OCI-LY1 (cell line): ENCODE data around the gene SEMA3D.

Source experiments
- H2AFZ ChIP-seq: fragments of 200-600 bp; sonication (generic), shearing (Covaris generic); 2 replicates; pipeline ENCODE4 v1.6.0; 2014; ENCODE audit warnings: antibody characterized with exemption, mild to moderate bottlenecking, low read length
- H3F3A ChIP-seq: fragments of 200-600 bp; sonication (generic), shearing (Covaris generic); 2 replicates; pipeline ENCODE4 v1.6.0; 2014; ENCODE audit warnings: mild to moderate bottlenecking, antibody characterized with exemption, low read length, moderate library complexity; ENCODE audit not compliant: insufficient read depth
- H3K27ac ChIP-seq: fragments of 200-600 bp; sonication (generic); 2 replicates; pipeline ENCODE4 v1.5.1; 2014; ENCODE audit warnings: low read length, mixed run types, mild to moderate bottlenecking, low read depth; ENCODE audit not compliant: poor library complexity, severe bottlenecking
- H3K27me3 ChIP-seq: fragments of 200-600 bp; sonication (generic); 2 replicates; pipeline ENCODE4 v1.6.0; 2014; ENCODE audit warnings: antibody characterized with exemption, mild to moderate bottlenecking, low read length, moderate library complexity; ENCODE audit not compliant: insufficient read depth
- H3K36me3 ChIP-seq: fragments of 200-600 bp; sonication (generic); 2 replicates; pipeline ENCODE4 v1.6.1; 2014; ENCODE audit warnings: mild to moderate bottlenecking, antibody characterized with exemption, low read length, moderate library complexity, mixed read lengths; ENCODE audit not compliant: insufficient read depth
- H3K4me1 ChIP-seq: fragments of 200-600 bp; sonication (generic); 2 replicates; pipeline ENCODE4 v1.5.1; 2014; ENCODE audit warnings: mild to moderate bottlenecking, low read length, moderate library complexity; ENCODE audit not compliant: insufficient read depth, severe bottlenecking
- H3K4me2 ChIP-seq: fragments of 200-600 bp; sonication (generic), shearing (Covaris generic); 2 replicates; pipeline ENCODE4 v1.6.1; 2014; ENCODE audit warnings: low read length
- H3K4me3 ChIP-seq: fragments of 200-600 bp; sonication (generic); 2 replicates; pipeline ENCODE4 v1.5.1; 2014; ENCODE audit warnings: low read length, low read depth, mild to moderate bottlenecking, mixed read lengths; ENCODE audit not compliant: poor library complexity, severe bottlenecking
- H3K79me2 ChIP-seq: fragments of 200-600 bp; shearing (Covaris generic); 2 replicates; pipeline ENCODE4 v1.6.1; 2016; ENCODE audit warnings: mixed run types, low read length, mixed read lengths; ENCODE audit not compliant: insufficient read depth
- H3K9ac ChIP-seq: fragments of 200-600 bp; sonication (generic), shearing (Covaris generic); 2 replicates; pipeline ENCODE4 v1.6.1; 2014; ENCODE audit warnings: mild to moderate bottlenecking, low read length, mixed read lengths
- H3K9me2 ChIP-seq: fragments of 200-600 bp; sonication (generic), shearing (Covaris generic); 2 replicates; pipeline ENCODE4 v1.6.1; 2014; ENCODE audit warnings: low read depth, mild to moderate bottlenecking, low read length, mixed read lengths
- H3K9me3 ChIP-seq: fragments of 200-600 bp; shearing (Covaris generic); 2 replicates; pipeline ENCODE4 v1.6.1; 2014; ENCODE audit warnings: low read length, mixed read lengths
- H4K20me1 ChIP-seq: fragments of 200-600 bp; sonication (generic), shearing (Covaris generic); 2 replicates; pipeline ENCODE4 v1.6.0; 2016; ENCODE audit warnings: mild to moderate bottlenecking, low read length; ENCODE audit not compliant: insufficient read depth
- CTCF ChIP-seq: fragments of 200-600 bp; sonication (generic), shearing (Covaris generic); IDR thresholded peaks from 2 replicates; pipeline ENCODE4 v1.5.1; 2017; ENCODE audit warnings: mild to moderate bottlenecking, antibody characterized with exemption, low read length, moderate library complexity, mixed read lengths
- EZH2 ChIP-seq: fragments of 200-600 bp; sonication (generic), shearing (Covaris generic); IDR thresholded peaks from 2 replicates; pipeline ENCODE4 v1.8.0; 2017; ENCODE audit warnings: borderline replicate concordance, mixed run types, mild to moderate bottlenecking, antibody characterized with exemption, low read length, moderate library complexity, mixed read lengths

Gene SEMA3D

GRCh38 chr7:84949067-84949466, 237.8 kb downstream of the SEMA3D start:
- no peak overlapping the region for H3K9ac ChIP-seq
- H3K4me2 ChIP-seq, result no peak overlapping the region
- H3K79me2 ChIP-seq, result no peaks in the 10 kb centered on the region
- no peak overlapping the region for H3K27ac ChIP-seq
- no peak overlapping the region for H2AFZ ChIP-seq
- no peaks in the 10 kb centered on the region for H3F3A ChIP-seq
- H3K4me1 ChIP-seq, result no peaks in the 10 kb centered on the region
- TF ChIP-seq CTCF (no peak), EZH2 (no peak)
- H3K4me3 ChIP-seq, result no peak overlapping the region
- H3K9me3 ChIP-seq, result no peaks in the 10 kb centered on the region
- no peaks in the 10 kb centered on the region for H3K36me3 ChIP-seq
- no peaks in the 10 kb centered on the region for H3K9me2 ChIP-seq
- H3K27me3 ChIP-seq, result no peaks in the 10 kb centered on the region
- H4K20me1 ChIP-seq, result no peaks in the 10 kb centered on the region

GRCh38 chr7:84948634-84949033, 238.2 kb downstream of the SEMA3D start:
- Histone ChIP-seq H2AFZ (no peak overlapping the region), H3K36me3 (no peaks in the 10 kb centered on the region), H3K27ac (no peak overlapping the region), H3K9ac (no peak overlapping the region), H3K9me2 (no peaks in the 10 kb centered on the region), H3K79me2 (no peaks in the 10 kb centered on the region), H3K27me3 (no peaks in the 10 kb centered on the region), H3K4me2 (no peak overlapping the region), H3K9me3 (no peaks in the 10 kb centered on the region), H4K20me1 (no peaks in the 10 kb centered on the region), H3K4me1 (no peaks in the 10 kb centered on the region), H3K4me3 (no peak overlapping the region), H3F3A (no peaks in the 10 kb centered on the region)
- TF ChIP-seq CTCF (no peak), EZH2 (no peak)

- Histone ChIP-seq H3K79me2 (no peaks in the 10 kb centered on the region), H3K27me3 (no peaks in the 10 kb centered on the region), H3K4me3 (no peak overlapping the region), H3K9me2 (no peaks in the 10 kb centered on the region), H4K20me1 (no peaks in the 10 kb centered on the region), H2AFZ (no peak overlapping the region), H3K9ac (no peak overlapping the region), H3K27ac (no peak overlapping the region), H3K36me3 (no peaks in the 10 kb centered on the region), H3K9me3 (no peaks in the 10 kb centered on the region), H3K4me2 (no peak overlapping the region), H3K4me1 (no peaks in the 10 kb centered on the region), H3F3A (no peaks in the 10 kb centered on the region)
- TF ChIP-seq EZH2, result no peak
- no peak for TF ChIP-seq CTCF
These were observed 240.3 kb downstream of the SEMA3D start for GRCh38 chr7:84946549-84946948.
